AG04450 (cell line): ENCODE results near the gene ZDHHC15. TPM values are rescaled to one million over a fixed set of nuclear protein-coding genes. Genes with fewer than 3 reads are reported as not detected.
"Not testable (repeated sequence)": the region's sequence is repeated elsewhere in the genome, so short reads cannot be mapped to it uniquely, and the experiment has no call there.

Source experiments
- CTCF ChIA-PET: fragments of 300-600, 350-600 bp; formaldehyde crosslinking; extraction: SDS; loops from one replicate; lab custom pipeline; 2022; ENCODE audit warnings: antibody characterized with exemption, inconsistent platforms; lab: Charles Lee
- POLR2A ChIA-PET: fragments of 350-600 bp; formaldehyde crosslinking; extraction: SDS; loops from one replicate; lab custom pipeline; 2021; ENCODE audit warnings: antibody characterized with exemption, inconsistent platforms; lab: Yijun Ruan, JAX
- DNase-seq: peaks from one replicate; pipeline ENCODE4 v3.0.0-alpha.2; 2011; ENCODE audit warnings: low read depth, low spot score
- H3K27ac ChIP-seq: one replicate; pipeline ENCODE4 v1.5.1; 2012; ENCODE audit warnings: low read depth, low read length, control low read depth
- H3K27me3 ChIP-seq: one replicate; pipeline ENCODE4 v1.6.0; 2012; ENCODE audit warnings: low read length; ENCODE audit not compliant: control insufficient read depth, insufficient read depth
- H3K4me3 ChIP-seq: 2 replicates; pipeline ENCODE4 v1.5.1; 2011; ENCODE audit warnings: mild to moderate bottlenecking, low read depth, low read length, control low read depth
- H3K9me3 ChIP-seq: 2 replicates; pipeline ENCODE4 v1.5.1; 2012; ENCODE audit warnings: low read length; ENCODE audit not compliant: control insufficient read depth, insufficient read depth
- polyA plus RNA-seq: library from polyadenylated mRNA; depleted of rRNA; stranded (reverse); fragments of >200 nt; gene quantifications from 2 replicates; pipeline ENCODE4 v1.2.3, GENCODE V29; 2011
- TF ChIP-seq, protein P1 (sequence below): IDR thresholded peaks from 2 replicates; pipeline ENCODE4 v1.5.1; 2011; ENCODE audit warnings: low read depth, low read length, control low read depth, inconsistent platforms

The ZDHHC15 gene
- polyA plus RNA-seq, 1 experiment = not detected

DNA sequence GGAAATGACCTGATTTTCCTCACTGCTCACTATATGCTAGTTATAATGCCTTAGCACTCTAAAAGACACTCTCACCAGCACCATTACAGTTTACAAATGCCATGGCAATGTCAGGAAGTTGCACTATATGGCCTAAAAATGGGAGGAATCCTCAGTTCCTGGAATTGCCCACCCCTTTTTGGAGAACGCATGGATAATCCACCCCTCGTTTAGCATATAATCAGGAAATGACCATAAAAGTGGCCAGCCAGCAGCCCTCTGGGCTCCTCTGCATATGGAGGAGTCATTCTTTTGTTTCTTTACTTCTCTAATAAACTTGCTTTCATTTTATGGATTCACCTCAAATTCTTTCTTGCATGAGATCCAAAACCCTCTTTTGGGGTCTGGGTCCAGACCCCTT lies 156.0 kb downstream of the ZDHHC15 start:
- TF ChIP-seq, protein P1, sequence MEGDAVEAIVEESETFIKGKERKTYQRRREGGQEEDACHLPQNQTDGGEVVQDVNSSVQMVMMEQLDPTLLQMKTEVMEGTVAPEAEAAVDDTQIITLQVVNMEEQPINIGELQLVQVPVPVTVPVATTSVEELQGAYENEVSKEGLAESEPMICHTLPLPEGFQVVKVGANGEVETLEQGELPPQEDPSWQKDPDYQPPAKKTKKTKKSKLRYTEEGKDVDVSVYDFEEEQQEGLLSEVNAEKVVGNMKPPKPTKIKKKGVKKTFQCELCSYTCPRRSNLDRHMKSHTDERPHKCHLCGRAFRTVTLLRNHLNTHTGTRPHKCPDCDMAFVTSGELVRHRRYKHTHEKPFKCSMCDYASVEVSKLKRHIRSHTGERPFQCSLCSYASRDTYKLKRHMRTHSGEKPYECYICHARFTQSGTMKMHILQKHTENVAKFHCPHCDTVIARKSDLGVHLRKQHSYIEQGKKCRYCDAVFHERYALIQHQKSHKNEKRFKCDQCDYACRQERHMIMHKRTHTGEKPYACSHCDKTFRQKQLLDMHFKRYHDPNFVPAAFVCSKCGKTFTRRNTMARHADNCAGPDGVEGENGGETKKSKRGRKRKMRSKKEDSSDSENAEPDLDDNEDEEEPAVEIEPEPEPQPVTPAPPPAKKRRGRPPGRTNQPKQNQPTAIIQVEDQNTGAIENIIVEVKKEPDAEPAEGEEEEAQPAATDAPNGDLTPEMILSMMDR = no peak
- H3K27ac ChIP-seq = no peak overlapping the region
- no peak for DNase-seq
- H3K9me3 ChIP-seq = no peaks in the 10 kb centered on the region
- CTCF ChIA-PET = no interaction called here
- POLR2A ChIA-PET = no interaction called here
- no peak overlapping the region for H3K4me3 ChIP-seq
- H3K27me3 ChIP-seq = no peaks in the 10 kb centered on the region

DNA sequence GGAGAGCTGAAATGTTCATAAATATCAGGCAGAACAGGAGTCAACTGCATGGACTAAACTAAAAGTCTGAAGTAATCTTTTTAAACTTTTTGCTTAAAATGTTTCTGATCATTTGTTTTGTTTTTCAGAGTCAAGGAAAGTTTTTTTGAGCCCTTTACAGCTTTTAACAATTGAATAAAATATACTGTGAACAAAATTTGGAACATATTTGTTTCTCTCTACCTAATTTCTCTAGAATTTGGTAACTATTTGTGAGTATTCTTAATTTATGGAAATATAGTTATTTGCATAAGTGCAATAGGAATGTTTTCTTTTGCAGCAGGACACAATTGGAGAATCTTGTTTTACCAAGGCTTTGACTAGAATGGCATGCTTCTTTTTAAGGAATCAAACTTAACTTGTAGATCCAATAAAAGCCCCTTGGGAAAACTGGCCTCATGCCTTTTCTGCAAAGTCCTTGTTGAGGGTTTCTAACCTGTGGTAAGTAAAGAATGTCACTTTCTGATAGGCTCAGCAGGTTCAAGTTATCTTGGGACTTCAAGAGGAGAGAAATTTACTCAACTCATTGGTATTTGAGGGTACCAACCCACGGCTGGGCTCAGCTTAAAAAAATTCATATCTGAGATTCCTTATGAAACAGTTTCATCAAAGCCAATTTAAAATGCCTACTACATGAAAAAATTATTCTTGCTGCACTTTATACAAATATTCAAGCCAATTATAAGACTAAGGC lies 157.4 kb downstream of the ZDHHC15 start:
- Histone ChIP-seq H3K9me3 (no peaks in the 10 kb centered on the region), H3K4me3 (no peak overlapping the region), H3K27me3 (no peaks in the 10 kb centered on the region), H3K27ac (no peak overlapping the region)
- POLR2A ChIA-PET = no interaction called here
- DNase-seq = no peak
- CTCF ChIA-PET = no interaction called here
- TF ChIP-seq, protein P1 = no peak

DNA sequence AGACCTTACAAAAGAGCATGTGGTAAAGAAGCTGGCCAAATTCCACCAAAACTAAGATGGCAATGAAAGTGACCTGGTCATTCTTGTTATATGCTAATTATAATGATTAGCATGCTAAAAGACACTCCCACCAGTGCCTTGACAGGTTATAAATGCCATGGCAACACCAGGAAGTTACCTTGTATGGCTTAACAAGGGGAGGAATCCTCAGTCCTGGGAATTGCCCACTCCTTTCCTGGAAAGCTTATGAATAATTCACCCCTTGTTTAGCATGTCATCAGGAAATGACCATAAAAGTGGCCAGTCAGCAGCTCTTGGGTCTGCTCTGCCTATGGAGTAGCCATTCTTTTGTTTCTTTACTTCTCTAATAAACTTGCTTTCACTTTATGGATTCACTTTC lies 161.0 kb downstream of the ZDHHC15 start:
- no peaks in the 10 kb centered on the region for H3K27me3 ChIP-seq
- POLR2A ChIA-PET = no interaction called here
- no peak overlapping the region for H3K4me3 ChIP-seq
- TF ChIP-seq, protein P1 = no peak
- no peaks in the 10 kb centered on the region for H3K9me3 ChIP-seq
- CTCF ChIA-PET = interaction anchor here (0.6 kb wide), 1 partner anchor 14 kb away, joined by 3 read pairs; no protein-coding TSS in a partner anchor
- DNase-seq = no peak
- no peak overlapping the region for H3K27ac ChIP-seq

DNA sequence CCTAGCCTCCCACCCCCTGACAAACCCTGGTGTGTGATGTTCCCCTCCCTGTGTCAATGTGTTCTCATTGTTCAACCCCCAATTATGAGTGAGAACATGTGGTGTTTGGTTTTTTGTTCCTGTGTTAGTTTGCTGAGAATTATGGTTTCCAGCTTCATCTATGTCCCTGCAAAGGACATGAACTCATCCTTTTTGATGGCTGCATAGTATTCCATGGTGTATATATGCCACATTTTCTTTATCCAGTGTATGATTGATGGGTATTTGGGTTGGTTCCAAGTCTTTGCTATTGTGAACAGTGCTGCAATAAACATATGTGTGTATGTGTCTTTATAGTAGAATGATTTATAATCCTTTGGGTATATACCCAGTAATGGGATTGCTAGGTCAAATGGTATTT lies 174.2 kb downstream of the ZDHHC15 start:
- H3K27ac ChIP-seq, CTCF ChIA-PET, POLR2A ChIA-PET, H3K9me3 ChIP-seq, DNase-seq, H3K4me3 ChIP-seq, H3K27me3 ChIP-seq: not testable (repeated sequence)

DNA sequence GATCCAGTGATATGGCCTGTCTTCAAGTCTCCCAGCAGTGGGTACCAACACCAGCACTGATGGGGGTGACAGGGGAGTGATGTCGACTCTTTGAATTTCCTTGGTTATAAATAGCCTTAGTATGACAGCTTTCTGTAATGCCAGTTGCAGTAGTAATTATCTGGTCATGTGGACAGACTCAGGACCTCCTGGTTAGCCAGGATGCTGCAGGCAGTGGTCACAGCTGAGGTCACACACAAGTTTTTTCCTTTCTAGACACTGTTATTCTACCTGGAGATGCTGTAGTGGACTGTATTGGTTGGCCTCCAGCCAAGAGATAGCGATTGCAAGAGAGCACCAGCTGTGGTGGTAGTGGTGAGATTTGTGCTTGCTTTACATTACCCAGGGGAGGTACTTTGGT lies 185.3 kb downstream of the ZDHHC15 start:
- ChIA-PET POLR2A (no interaction called here), CTCF (no interaction called here)
- TF ChIP-seq, protein P1 = no peak
- H3K4me3 ChIP-seq = no peak overlapping the region
- no peak overlapping the region for H3K27ac ChIP-seq
- H3K9me3 ChIP-seq = peaks cover 13% of the 10 kb centered on the region; the same call in 1 of the 2 replicates
- DNase-seq = no peak
- no peaks in the 10 kb centered on the region for H3K27me3 ChIP-seq
